ENCODE data around the gene SPATS2L. TPM values are rescaled to one million over a fixed set of nuclear protein-coding genes. Genes with fewer than 3 reads are reported as not detected.

The SPATS2L gene
- total and polyA plus RNA-seq, 2 of the 13 experiments (the other 11 are each of a cell fraction or from before 2014, with no cell fraction given), result 154 to 212 TPM

DNA sequence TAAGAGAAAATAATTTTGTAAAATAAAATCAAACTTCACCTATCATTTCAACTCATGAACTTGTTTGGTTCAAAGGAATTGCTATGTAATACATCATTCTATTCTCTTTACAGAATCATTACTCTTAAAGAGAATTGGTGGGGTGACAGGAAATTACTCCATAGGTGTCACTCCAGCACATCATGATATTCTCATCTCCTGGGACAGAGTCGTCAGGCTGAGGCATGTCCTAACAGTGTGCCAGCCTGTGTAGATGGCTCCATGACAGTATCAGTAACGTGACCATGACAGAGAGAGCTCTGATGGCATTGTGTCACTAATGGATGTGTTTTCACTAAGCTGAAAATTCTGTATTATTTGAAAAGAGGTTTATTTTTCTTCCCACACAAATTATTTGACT, 13.9 kb downstream of the SPATS2L start (continued):
- TF ChIP-seq ZSCAN21 (CRISPR knock-in tag; IDR thresholded peaks at IDR 0.05; ENCODE audit: borderline replicate concordance), result 0 out of 2 replicates have a peak, but pooled peaks have one; percentile 40

DNA sequence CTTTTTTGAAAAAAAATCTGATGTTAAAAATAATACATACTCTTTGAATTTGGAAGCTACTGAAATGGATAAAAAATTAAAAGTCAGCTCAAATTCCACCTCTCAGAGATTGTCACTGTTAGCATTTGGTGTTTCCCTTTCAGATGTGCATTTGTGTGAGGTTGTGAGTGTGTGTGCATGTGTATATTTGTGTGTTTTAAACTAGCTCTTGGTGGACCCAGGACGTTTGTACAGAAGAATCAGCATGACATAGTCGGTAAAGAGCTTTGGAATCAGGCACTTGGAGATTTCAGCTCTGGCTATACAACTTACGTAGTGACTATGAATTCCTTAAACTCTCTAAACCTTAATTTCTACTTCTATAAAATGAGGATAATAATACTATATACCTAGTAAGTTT, 14.5 kb downstream of the SPATS2L start:
- no TSS peak for BruUV-seq (replicated peaks)
- H3K27me3 ChIP-seq (ENCODE audit: control insufficient read depth in 1 of 2, insufficient read depth in 2 of 2, low read length in 2 of 2), result no peaks in the 10 kb centered on the region
- peaks cover 93% of the 10 kb centered on the region for H3K4me1 ChIP-seq (ENCODE audit: insufficient read depth, low read length)
- 51% methylated on average over 3 of the region's 3 CpGs for WGBS (ENCODE audit: low lambda C conversion rate)
- in situ Hi-C loops (cut with HindIII; ENCODE audit: extremely low pct_ligation_motif_present, low pct_unique_long_range_greater_than_20kb) (no loop called here), intact Hi-C loops (cut with micrococcal nuclease; ENCODE audit: unreplicated experiment) (loop anchor here (1.0 kb wide), 3 partner anchors 15 to 244 kb away; partner anchors contain the start of gene SPATS2L)
- H3K4me2 ChIP-seq (ENCODE audit: low read depth, low read length), result peak overlapping the region; percentile 45; the same call in 1 of the 2 replicates
- ChIA-PET POLR2A (interaction anchor here (1.1 to 5.2 kb wide), 8 partner anchors 8 to 85 kb away, joined by 3 to 187 read pairs (median 5); partner anchors contain the start of gene SPATS2L), CTCF (ENCODE audit: low intra/inter-chr PET ratio, low total read pairs) (no interaction called here)
- H3K36me3 ChIP-seq (replicated peaks in 1 of 2; ENCODE audit: control insufficient read depth in 1 of 2, insufficient read depth in 2 of 2, low read length in 2 of 2), result peaks cover 0 to 3% of the 10 kb centered on the region in 2 experiments; a peak in 2 of 5 replicates
- peak overlapping the region; percentile 45 for H3K9ac ChIP-seq (ENCODE audit: insufficient read depth, low read depth, low read length)
- DNase-seq (ENCODE audit: low spot score), result no peak
- H4K20me1 ChIP-seq (ENCODE audit: insufficient read depth, low read length), result peaks cover 15% of the 10 kb centered on the region
- FAIRE-seq, result no peak
- no peak overlapping the region; a peak in 1 of 6 replicates for H3K4me3 ChIP-seq (replicated peaks in 1 of 3; ENCODE audit: insufficient read depth in 1 of 3, low read depth in 2 of 3, low read length in 3 of 3)
- H3K27ac ChIP-seq (ENCODE audit: extremely low read length, insufficient read depth, low read length), result peak overlapping the region; percentile 90
- H2AFZ ChIP-seq (ENCODE audit: low read length), result no peak overlapping the region
- ATAC-seq, result no peak
- H3K9me3 ChIP-seq (ENCODE audit: low read length), result no peaks in the 10 kb centered on the region
- H3K79me2 ChIP-seq (ENCODE audit: insufficient read depth, low read length), result peaks cover 93% of the 10 kb centered on the region
- TF ChIP-seq KDM5B (CRISPR knock-in tag; IDR thresholded peaks at IDR 0.05; ENCODE audit: borderline replicate concordance) (no peak), PCBP2 (optimal IDR thresholded peaks at IDR 0.05; ENCODE audit: low read depth, low read length, poor library complexity, severe bottlenecking) (no peak), CCDC6 (CRISPR knock-in tag; IDR thresholded peaks at IDR 0.05) (no peak), ZNF430 (CRISPR knock-in tag; IDR thresholded peaks at IDR 0.05) (no peak), BRCA1 (CRISPR knock-in tag; IDR thresholded peaks at IDR 0.05) (0 out of 2 replicates have a peak, but pooled peaks have one; percentile 39), RBM22 (optimal IDR thresholded peaks at IDR 0.05; ENCODE audit: low read length) (peak; percentile 90)
- TF ChIP-seq, protein P1, sequence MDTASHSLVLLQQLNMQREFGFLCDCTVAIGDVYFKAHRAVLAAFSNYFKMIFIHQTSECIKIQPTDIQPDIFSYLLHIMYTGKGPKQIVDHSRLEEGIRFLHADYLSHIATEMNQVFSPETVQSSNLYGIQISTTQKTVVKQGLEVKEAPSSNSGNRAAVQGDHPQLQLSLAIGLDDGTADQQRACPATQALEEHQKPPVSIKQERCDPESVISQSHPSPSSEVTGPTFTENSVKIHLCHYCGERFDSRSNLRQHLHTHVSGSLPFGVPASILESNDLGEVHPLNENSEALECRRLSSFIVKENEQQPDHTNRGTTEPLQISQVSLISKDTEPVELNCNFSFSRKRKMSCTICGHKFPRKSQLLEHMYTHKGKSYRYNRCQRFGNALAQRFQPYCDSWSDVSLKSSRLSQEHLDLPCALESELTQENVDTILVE (CRISPR knock-in tag; IDR thresholded peaks at IDR 0.05), result 0 out of 2 replicates have a peak, but pooled peaks have one; percentile 5
- TF ChIP-seq, protein P2, sequence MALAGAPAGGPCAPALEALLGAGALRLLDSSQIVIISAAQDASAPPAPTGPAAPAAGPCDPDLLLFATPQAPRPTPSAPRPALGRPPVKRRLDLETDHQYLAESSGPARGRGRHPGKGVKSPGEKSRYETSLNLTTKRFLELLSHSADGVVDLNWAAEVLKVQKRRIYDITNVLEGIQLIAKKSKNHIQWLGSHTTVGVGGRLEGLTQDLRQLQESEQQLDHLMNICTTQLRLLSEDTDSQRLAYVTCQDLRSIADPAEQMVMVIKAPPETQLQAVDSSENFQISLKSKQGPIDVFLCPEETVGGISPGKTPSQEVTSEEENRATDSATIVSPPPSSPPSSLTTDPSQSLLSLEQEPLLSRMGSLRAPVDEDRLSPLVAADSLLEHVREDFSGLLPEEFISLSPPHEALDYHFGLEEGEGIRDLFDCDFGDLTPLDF (CRISPR knock-in tag; IDR thresholded peaks at IDR 0.05), result 0 out of 2 replicates have a peak, but pooled peaks have one; percentile 23
- TF ChIP-seq, protein P3, sequence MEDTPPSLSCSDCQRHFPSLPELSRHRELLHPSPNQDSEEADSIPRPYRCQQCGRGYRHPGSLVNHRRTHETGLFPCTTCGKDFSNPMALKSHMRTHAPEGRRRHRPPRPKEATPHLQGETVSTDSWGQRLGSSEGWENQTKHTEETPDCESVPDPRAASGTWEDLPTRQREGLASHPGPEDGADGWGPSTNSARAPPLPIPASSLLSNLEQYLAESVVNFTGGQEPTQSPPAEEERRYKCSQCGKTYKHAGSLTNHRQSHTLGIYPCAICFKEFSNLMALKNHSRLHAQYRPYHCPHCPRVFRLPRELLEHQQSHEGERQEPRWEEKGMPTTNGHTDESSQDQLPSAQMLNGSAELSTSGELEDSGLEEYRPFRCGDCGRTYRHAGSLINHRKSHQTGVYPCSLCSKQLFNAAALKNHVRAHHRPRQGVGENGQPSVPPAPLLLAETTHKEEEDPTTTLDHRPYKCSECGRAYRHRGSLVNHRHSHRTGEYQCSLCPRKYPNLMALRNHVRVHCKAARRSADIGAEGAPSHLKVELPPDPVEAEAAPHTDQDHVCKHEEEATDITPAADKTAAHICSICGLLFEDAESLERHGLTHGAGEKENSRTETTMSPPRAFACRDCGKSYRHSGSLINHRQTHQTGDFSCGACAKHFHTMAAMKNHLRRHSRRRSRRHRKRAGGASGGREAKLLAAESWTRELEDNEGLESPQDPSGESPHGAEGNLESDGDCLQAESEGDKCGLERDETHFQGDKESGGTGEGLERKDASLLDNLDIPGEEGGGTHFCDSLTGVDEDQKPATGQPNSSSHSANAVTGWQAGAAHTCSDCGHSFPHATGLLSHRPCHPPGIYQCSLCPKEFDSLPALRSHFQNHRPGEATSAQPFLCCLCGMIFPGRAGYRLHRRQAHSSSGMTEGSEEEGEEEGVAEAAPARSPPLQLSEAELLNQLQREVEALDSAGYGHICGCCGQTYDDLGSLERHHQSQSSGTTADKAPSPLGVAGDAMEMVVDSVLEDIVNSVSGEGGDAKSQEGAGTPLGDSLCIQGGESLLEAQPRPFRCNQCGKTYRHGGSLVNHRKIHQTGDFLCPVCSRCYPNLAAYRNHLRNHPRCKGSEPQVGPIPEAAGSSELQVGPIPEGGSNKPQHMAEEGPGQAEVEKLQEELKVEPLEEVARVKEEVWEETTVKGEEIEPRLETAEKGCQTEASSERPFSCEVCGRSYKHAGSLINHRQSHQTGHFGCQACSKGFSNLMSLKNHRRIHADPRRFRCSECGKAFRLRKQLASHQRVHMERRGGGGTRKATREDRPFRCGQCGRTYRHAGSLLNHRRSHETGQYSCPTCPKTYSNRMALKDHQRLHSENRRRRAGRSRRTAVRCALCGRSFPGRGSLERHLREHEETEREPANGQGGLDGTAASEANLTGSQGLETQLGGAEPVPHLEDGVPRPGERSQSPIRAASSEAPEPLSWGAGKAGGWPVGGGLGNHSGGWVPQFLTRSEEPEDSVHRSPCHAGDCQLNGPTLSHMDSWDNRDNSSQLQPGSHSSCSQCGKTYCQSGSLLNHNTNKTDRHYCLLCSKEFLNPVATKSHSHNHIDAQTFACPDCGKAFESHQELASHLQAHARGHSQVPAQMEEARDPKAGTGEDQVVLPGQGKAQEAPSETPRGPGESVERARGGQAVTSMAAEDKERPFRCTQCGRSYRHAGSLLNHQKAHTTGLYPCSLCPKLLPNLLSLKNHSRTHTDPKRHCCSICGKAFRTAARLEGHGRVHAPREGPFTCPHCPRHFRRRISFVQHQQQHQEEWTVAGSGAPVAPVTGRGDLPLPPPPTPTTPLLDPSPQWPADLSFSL (CRISPR knock-in tag; IDR thresholded peaks at IDR 0.05), result peak; percentile 77
